HepG2 (cell line): ENCODE data around the gene PRKACG. TPM values are rescaled to one million over a fixed set of nuclear protein-coding genes. Genes with fewer than 3 reads are reported as not detected.
A peak's percentile ranks its signal among the peaks of the same experiment; 100 is the strongest.

ENCODE experiments used
- ATAC-seq: fragments of 200-7000 bp; cut with Tn5 transposase; 3 replicates; pipeline ENCODE4 v1.9.1; 2020; ENCODE audit warnings: mild to moderate bottlenecking, moderate library complexity
- BruUV-seq: library from RNA; stranded (reverse); fragments of 400-500 nt; replicated peaks from 2 replicates; lab custom pipeline; 2021; lab: Mats Ljungman, UMichigan
- CTCF ChIA-PET: fragments of 300-600 bp; formaldehyde crosslinking; extraction: SDS; loops from one replicate; lab custom pipeline; 2021; ENCODE audit warnings: low total read pairs, inconsistent platforms, low intra/inter-chr PET ratio; lab: Yijun Ruan, JAX
- POLR2A ChIA-PET: fragments of 350-600 bp; sonication (Branson Sonifier 250); formaldehyde crosslinking; loops from one replicate; lab custom pipeline; 2020; ENCODE audit warnings: antibody characterized with exemption, inconsistent platforms; lab: Yijun Ruan, JAX
- DNase-seq: peaks from one replicate; pipeline ENCODE4 v3.0.0-alpha.2; 2015; ENCODE audit warnings: low spot score
- FAIRE-seq: peaks from 3 replicates; lab custom pipeline; 2011; peaks lifted over from hg19 to GRCh38; lab: Jason Lieb, UNC
- H2AFZ ChIP-seq: one replicate; pipeline ENCODE4 v1.6.1; 2011; ENCODE audit warnings: low read length, inconsistent platforms
- H3K27ac ChIP-seq: fragments of 300-600 bp; 3 replicates; pipeline ENCODE4 v1.8.0; 2011; ENCODE audit warnings: mixed run types, mild to moderate bottlenecking, mixed read lengths, low read length, inconsistent platforms; ENCODE audit not compliant: insufficient read depth; ENCODE audit errors: extremely low read length
- H3K27me3 ChIP-seq, 2 experiments: fragments of 200-600 bp in 1 of 2; 2 replicates in 1 of 2; 3 replicates in 1 of 2; pipeline versions ENCODE4 v1.6.0 to v1.8.0; 2011; ENCODE audit warnings: low read length in 2 of 2, mild to moderate bottlenecking in 2 of 2, moderate library complexity in 2 of 2, inconsistent platforms in 1 of 2; ENCODE audit not compliant: insufficient read depth in 2 of 2, control insufficient read depth in 1 of 2
- H3K36me3 ChIP-seq, 2 experiments: fragments of 200-600 bp in 1 of 2; replicated peaks in 1 of 2; 2 replicates in 1 of 2; 3 replicates in 1 of 2; pipeline versions ENCODE4 v1.5.1 to v1.8.0; 2011; ENCODE audit warnings: low read length in 2 of 2, inconsistent platforms in 1 of 2; ENCODE audit not compliant: insufficient read depth in 2 of 2, control insufficient read depth in 1 of 2
- H3K4me1 ChIP-seq: 2 replicates; pipeline ENCODE4 v1.5.1; 2012; ENCODE audit warnings: low read length, inconsistent platforms; ENCODE audit not compliant: insufficient read depth
- H3K4me2 ChIP-seq: 2 replicates; pipeline ENCODE4 v1.6.0; 2011; ENCODE audit warnings: low read depth, low read length, inconsistent platforms
- H3K4me3 ChIP-seq, 3 experiments: fragments of 200-600 bp in 1 of 3; sonication (generic), shearing (Covaris generic) in 1 of 3; replicated peaks in 1 of 3; 2 replicates each; pipeline ENCODE4 v1.5.1; 2011 to 2016; ENCODE audit warnings: low read length in 3 of 3, inconsistent platforms in 2 of 3, low read depth in 2 of 3, mild to moderate bottlenecking in 2 of 3, control low read depth in 1 of 3, mixed read lengths in 1 of 3; ENCODE audit not compliant: insufficient read depth in 1 of 3
- H3K79me2 ChIP-seq: one replicate; pipeline ENCODE4 v1.6.1; 2011; ENCODE audit warnings: low read length, inconsistent platforms; ENCODE audit not compliant: insufficient read depth
- H3K9ac ChIP-seq: 2 replicates; pipeline ENCODE4 v1.6.0; 2011; ENCODE audit warnings: mild to moderate bottlenecking, low read depth, low read length, inconsistent platforms; ENCODE audit not compliant: insufficient read depth
- H3K9me3 ChIP-seq: 2 replicates; pipeline ENCODE4 v1.5.1; 2012; ENCODE audit warnings: mild to moderate bottlenecking, low read length
- H4K20me1 ChIP-seq: 2 replicates; pipeline ENCODE4 v1.6.0; 2011; ENCODE audit warnings: inconsistent platforms, mild to moderate bottlenecking, low read length, moderate library complexity; ENCODE audit not compliant: insufficient read depth
- ARID3A ChIP-seq: IDR thresholded peaks from 2 replicates; pipeline ENCODE4 v1.6.1; 2012; ENCODE audit warnings: low read depth, low read length, improper control_type of control experiment
- DRAP1 ChIP-seq: IDR thresholded peaks from 2 replicates; pipeline ENCODE4 v1.6.1; 2016; ENCODE audit warnings: missing genetic modification reagents, missing compliant biosample characterization
- NR2F6 ChIP-seq, 2 experiments: IDR thresholded peaks; 2 replicates each; pipeline ENCODE4 v1.6.1; 2016; ENCODE audit warnings: antibody characterized with exemption in 1 of 2, mild to moderate bottlenecking in 1 of 2
- TAF15 ChIP-seq: fragments of 200-400 bp; formaldehyde crosslinking; IDR thresholded peaks from one replicate; pipeline ENCODE4 v1.6.1; 2018; ENCODE audit warnings: mild to moderate bottlenecking, low read depth, low read length; ENCODE audit not compliant: poor library complexity, severe bottlenecking
- TCF7 ChIP-seq: sonication (generic); IDR thresholded peaks from 2 replicates; pipeline ENCODE4 v1.6.1; 2016; ENCODE audit warnings: antibody characterized with exemption, low read depth
- YEATS4 ChIP-seq: sonication (generic); formaldehyde crosslinking; IDR thresholded peaks from 2 replicates; pipeline ENCODE4 v1.4.0; 2020; ENCODE audit warnings: missing genetic modification reagents, borderline replicate concordance
- WGBS: methylation state at CpG from one replicate; pipeline ENCODE4 v1.1.6; 2017; ENCODE audit warnings: low lambda C conversion rate; 5-methylcytosine and 5-hydroxymethylcytosine counted together
- in situ Hi-C: cut with HindIII; loops from 2 replicates; pipeline ENCODE4 v1.10.0; 2017; ENCODE audit warnings: low pct_unique_long_range_greater_than_20kb; ENCODE audit not compliant: extremely low pct_ligation_motif_present
- intact Hi-C: fragments of 100-400 bp; cut with micrococcal nuclease; formaldehyde crosslinking; loops from one replicate; pipeline ENCODE4 v1.10.0; 2022; ENCODE audit not compliant: unreplicated experiment
- polyA plus RNA-seq, 8 experiments: library from polyadenylated mRNA; depleted of rRNA in 3 of 8; stranded (reverse) in 7 of 8; unstranded in 1 of 8; fragments of >200 nt; fragmentation: Illumina TruSeq in 4 of 8; extraction: Trizol in 4 of 8; gene quantifications; 2 replicates each; pipeline versions ENCODE4 v1.2.1 to v1.2.3, GENCODE V29; 2011 to 2016; ENCODE audit warnings: low read depth in 4 of 8, missing spikeins in 1 of 8, mixed read lengths in 1 of 8; ENCODE audit not compliant: insufficient read depth in 1 of 8
- total RNA-seq, 5 experiments: library from RNA; depleted of rRNA; stranded (reverse); fragments of >200 nt; fragmentation: Illumina TruSeq; extraction: Trizol; gene quantifications; 2 replicates each; pipeline ENCODE4 v1.2.3, GENCODE V29; 2016; ENCODE audit warnings: low read depth in 1 of 5
- TF ChIP-seq, protein P1 (sequence below), 2 experiments: sonication (generic) in 1 of 2; formaldehyde crosslinking in 1 of 2; IDR thresholded peaks; 2 replicates each; pipeline versions ENCODE4 v1.4.0 to v1.6.1; 2016 to 2020; ENCODE audit warnings: borderline replicate concordance in 1 of 2, low read depth in 1 of 2, mild to moderate bottlenecking in 1 of 2, missing genetic modification reagents in 1 of 2
- TF ChIP-seq, protein P2 (sequence below): sonication (generic); formaldehyde crosslinking; IDR thresholded peaks from 2 replicates; pipeline ENCODE4 v1.4.0; 2020; ENCODE audit warnings: missing genetic modification reagents

Gene PRKACG
- total and polyA plus RNA-seq, 2 of the 13 experiments (the other 11 are each of a cell fraction or from before 2014, with no cell fraction given): not detected

DNA sequence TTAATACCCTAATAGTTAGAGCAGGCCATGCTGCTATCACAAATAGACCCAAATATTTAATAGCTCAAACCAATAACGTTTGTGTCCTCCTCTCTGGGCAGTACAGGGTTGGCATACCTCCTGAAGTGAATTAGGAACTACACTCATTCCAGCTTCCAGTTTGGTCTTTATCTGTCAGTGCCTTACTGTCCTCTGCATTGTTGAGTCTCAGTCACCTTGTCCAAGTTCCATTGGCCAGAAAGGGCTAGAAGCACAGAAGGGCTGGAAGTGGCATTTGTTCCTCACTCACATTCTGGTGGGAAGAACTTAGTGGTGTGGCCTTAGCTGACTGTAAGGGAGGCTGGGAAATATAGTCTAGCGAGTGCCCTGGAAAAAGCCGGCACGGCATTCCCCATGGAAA, 32.8 kb upstream of the PRKACG start (continued):
- TF ChIP-seq, protein P1, sequence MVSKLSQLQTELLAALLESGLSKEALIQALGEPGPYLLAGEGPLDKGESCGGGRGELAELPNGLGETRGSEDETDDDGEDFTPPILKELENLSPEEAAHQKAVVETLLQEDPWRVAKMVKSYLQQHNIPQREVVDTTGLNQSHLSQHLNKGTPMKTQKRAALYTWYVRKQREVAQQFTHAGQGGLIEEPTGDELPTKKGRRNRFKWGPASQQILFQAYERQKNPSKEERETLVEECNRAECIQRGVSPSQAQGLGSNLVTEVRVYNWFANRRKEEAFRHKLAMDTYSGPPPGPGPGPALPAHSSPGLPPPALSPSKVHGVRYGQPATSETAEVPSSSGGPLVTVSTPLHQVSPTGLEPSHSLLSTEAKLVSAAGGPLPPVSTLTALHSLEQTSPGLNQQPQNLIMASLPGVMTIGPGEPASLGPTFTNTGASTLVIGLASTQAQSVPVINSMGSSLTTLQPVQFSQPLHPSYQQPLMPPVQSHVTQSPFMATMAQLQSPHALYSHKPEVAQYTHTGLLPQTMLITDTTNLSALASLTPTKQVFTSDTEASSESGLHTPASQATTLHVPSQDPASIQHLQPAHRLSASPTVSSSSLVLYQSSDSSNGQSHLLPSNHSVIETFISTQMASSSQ (IDR thresholded peaks at IDR 0.05; ENCODE audit: low read depth): no peak
- TF ChIP-seq, protein P1 (CRISPR knock-in tag; IDR thresholded peaks at IDR 0.05; ENCODE audit: borderline replicate concordance): no peak
- TF ChIP-seq, protein P2, sequence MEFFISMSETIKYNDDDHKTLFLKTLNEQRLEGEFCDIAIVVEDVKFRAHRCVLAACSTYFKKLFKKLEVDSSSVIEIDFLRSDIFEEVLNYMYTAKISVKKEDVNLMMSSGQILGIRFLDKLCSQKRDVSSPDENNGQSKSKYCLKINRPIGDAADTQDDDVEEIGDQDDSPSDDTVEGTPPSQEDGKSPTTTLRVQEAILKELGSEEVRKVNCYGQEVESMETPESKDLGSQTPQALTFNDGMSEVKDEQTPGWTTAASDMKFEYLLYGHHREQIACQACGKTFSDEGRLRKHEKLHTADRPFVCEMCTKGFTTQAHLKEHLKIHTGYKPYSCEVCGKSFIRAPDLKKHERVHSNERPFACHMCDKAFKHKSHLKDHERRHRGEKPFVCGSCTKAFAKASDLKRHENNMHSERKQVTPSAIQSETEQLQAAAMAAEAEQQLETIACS (CRISPR knock-in tag): no peak

DNA sequence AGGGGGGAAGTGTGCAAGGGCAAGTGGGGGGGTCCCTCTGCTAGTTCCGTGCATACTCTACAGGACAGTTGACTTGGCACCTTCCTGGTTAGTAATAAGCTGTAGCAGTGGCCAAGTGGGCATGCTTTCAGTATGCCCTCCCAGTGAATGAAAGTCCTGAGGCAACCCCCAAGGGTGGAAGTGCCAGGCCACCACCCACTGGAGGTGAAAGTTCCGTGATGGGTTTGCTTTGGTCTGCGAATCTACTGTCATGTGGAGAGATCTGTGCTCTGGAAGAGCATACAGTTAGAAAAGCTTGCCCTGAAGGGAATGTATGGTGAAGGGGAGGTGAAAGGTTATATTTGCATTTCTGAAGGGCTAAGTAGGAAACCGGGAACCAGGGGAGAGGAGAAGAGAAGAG, 31.9 kb upstream of the PRKACG start:
- in situ Hi-C loops (no loop called here), intact Hi-C loops (no loop called here)
- CTCF ChIA-PET: no interaction called here
- peaks cover 48% of the 10 kb centered on the region for H3K79me2 ChIP-seq
- H3K9ac ChIP-seq: no peak overlapping the region
- H4K20me1 ChIP-seq: peaks cover 3% of the 10 kb centered on the region; the same call in 1 of the 2 replicates
- H3K4me1 ChIP-seq: peaks cover 48% of the 10 kb centered on the region
- no TSS peak for BruUV-seq
- TF ChIP-seq ARID3A: no peak
- TF ChIP-seq TCF7: no peak
- no peak for TF ChIP-seq DRAP1 (CRISPR knock-in tag)
- no peak for TF ChIP-seq TAF15
- no peak for TF ChIP-seq YEATS4
- peak; percentile 39; the same call in 1 of the 2 replicates for TF ChIP-seq NR2F6 (IDR thresholded peaks at IDR 0.05)
- no peak for TF ChIP-seq NR2F6 (CRISPR knock-in tag; IDR thresholded peaks at IDR 0.05)
- H3K27ac ChIP-seq: peak overlapping the region; percentile 26
- peaks cover 15 to 62% of the 10 kb centered on the region in 2 experiments for H3K36me3 ChIP-seq
- POLR2A ChIA-PET: no interaction called here
- no peak overlapping the region for H3K4me3 ChIP-seq
- no peak overlapping the region for H2AFZ ChIP-seq
- H3K4me2 ChIP-seq: 0 out of 2 replicates have a peak overlapping the region, but pooled peaks have one; percentile 27
- ATAC-seq (peak; percentile 48; the same call in 2 of the 3 replicates), FAIRE-seq (peak; percentile 21), DNase-seq (peak; percentile 9)
- no peaks in the 10 kb centered on the region for H3K27me3 ChIP-seq
- no peaks in the 10 kb centered on the region for H3K9me3 ChIP-seq
- WGBS: 55% methylated on average over 4 of the region's 4 CpGs
